ENCODE measurements around the gene STEAP2. TPM values are rescaled to one million over a fixed set of nuclear protein-coding genes. Genes with fewer than 3 reads are reported as not detected.

The STEAP2 gene
- total RNA-seq, 1 donor from 2014 or later, result not detected

GRCh38 chr7:90272242-90272641, 60.7 kb downstream of the STEAP2 start:
- H3K27ac Mint-ChIP-seq (ENCODE audit: unreplicated experiment), result no peak overlapping the region
- H3K27me3 Mint-ChIP-seq (ENCODE audit: unreplicated experiment), result peaks cover 43% of the 10 kb centered on the region
- no peaks in the 10 kb centered on the region for H3K4me1 Mint-ChIP-seq (ENCODE audit: unreplicated experiment)
- H3K4me3 Mint-ChIP-seq (ENCODE audit: unreplicated experiment), result no peak overlapping the region
- no peaks in the 10 kb centered on the region for H3K36me3 Mint-ChIP-seq (ENCODE audit: unreplicated experiment)
- no peaks in the 10 kb centered on the region for H3K9me3 Mint-ChIP-seq (ENCODE audit: unreplicated experiment)
- no peak for TF ChIP-seq CTCF (IDR thresholded peaks at IDR 0.05)
- DNase-seq (ENCODE audit: extremely low spot score, unreplicated experiment), result no peak

- no peaks in the 10 kb centered on the region for H3K9me3 Mint-ChIP-seq (ENCODE audit: unreplicated experiment)
- H3K27ac Mint-ChIP-seq (ENCODE audit: unreplicated experiment), result no peak overlapping the region
- H3K27me3 Mint-ChIP-seq (ENCODE audit: unreplicated experiment), result peaks cover 34% of the 10 kb centered on the region
- H3K36me3 Mint-ChIP-seq (ENCODE audit: unreplicated experiment), result no peaks in the 10 kb centered on the region
- DNase-seq (ENCODE audit: extremely low spot score, unreplicated experiment), result no peak
- TF ChIP-seq CTCF (IDR thresholded peaks at IDR 0.05), result no peak
- no peaks in the 10 kb centered on the region for H3K4me1 Mint-ChIP-seq (ENCODE audit: unreplicated experiment)
- H3K4me3 Mint-ChIP-seq (ENCODE audit: unreplicated experiment), result no peak overlapping the region
Observed at GRCh38 chr7:90274161-90274560, 62.6 kb downstream of the STEAP2 start.

GRCh38 chr7:90276033-90276728, 64.6 kb downstream of the STEAP2 start:
- TF ChIP-seq CTCF (IDR thresholded peaks at IDR 0.05), result no peak
- peaks cover 25% of the 10 kb centered on the region for H3K27me3 Mint-ChIP-seq (ENCODE audit: unreplicated experiment)
- H3K36me3 Mint-ChIP-seq (ENCODE audit: unreplicated experiment), result no peaks in the 10 kb centered on the region
- no peaks in the 10 kb centered on the region for H3K4me1 Mint-ChIP-seq (ENCODE audit: unreplicated experiment)
- DNase-seq (ENCODE audit: extremely low spot score, unreplicated experiment), result no peak
- H3K27ac Mint-ChIP-seq (ENCODE audit: unreplicated experiment), result no peak overlapping the region
- no peaks in the 10 kb centered on the region for H3K9me3 Mint-ChIP-seq (ENCODE audit: unreplicated experiment)
- no peak overlapping the region for H3K4me3 Mint-ChIP-seq (ENCODE audit: unreplicated experiment)

Other genes starting within 250 kb of the STEAP2 start
- not detected in 2 replicates for gene STEAP1, start 57.3 kb upstream of the STEAP2 start, total RNA-seq
- 0.86 and 1.1 TPM in 2 replicates for gene CFAP69, start 33.4 kb downstream of the STEAP2 start, total RNA-seq
- not detected in 2 replicates for gene FAM237B, start 109.6 kb downstream of the STEAP2 start, total RNA-seq
- 19.5 and 19.6 TPM in 2 replicates for gene GTPBP10, start 135.0 kb downstream of the STEAP2 start, total RNA-seq
- gene CLDN12, start 191.7 kb downstream of the STEAP2 start, total RNA-seq, result 20.9 and 28.9 TPM in 2 replicates

Measured in osteocyte (in vitro differentiated cells).